ENCODE measurements around the gene EPOP. TPM values are rescaled to one million over a fixed set of nuclear protein-coding genes. Genes with fewer than 3 reads are reported as not detected.
A peak's percentile ranks its signal among the peaks of the same experiment; 100 is the strongest.

Gene EPOP
- total and polyA plus RNA-seq, 2 of the 8 experiments (the other 6 are each of a cell fraction or from before 2014, with no cell fraction given): 1.5 to 3.3 TPM

- POLR2A ChIA-PET (ENCODE audit: partially characterized antibody): interaction anchor here (2.3 to 3.0 kb wide), 2 partner anchors 33 to 110 kb away, joined by 5 to 17 read pairs; no protein-coding TSS in a partner anchor
- no peak for FAIRE-seq
- 5% methylated on average over 12 of the region's 41 CpGs; no CpG with 5 or more reads in 1 of the 2 experiments for WGBS, 2 experiments (ENCODE audit: extremely low coverage in 1 of 2, insufficient coverage in 1 of 2, insufficient read length in 1 of 2, insufficient replicate concordance in 2 of 2, low coverage in 1 of 2, low lambda C conversion rate in 2 of 2, missing lambda C conversion rate in 1 of 2)
- TF ChIP-seq BCL11A (IDR thresholded peaks at IDR 0.05; ENCODE audit: low read depth in 2 of 2, low read length in 2 of 2): no peak
- no peak for TF ChIP-seq CREB1 (IDR thresholded peaks at IDR 0.05)
- no peak for TF ChIP-seq TEAD4 (IDR thresholded peaks at IDR 0.05; ENCODE audit: low read depth, low read length)
- TF ChIP-seq RFX5 (IDR thresholded peaks at IDR 0.05; ENCODE audit: borderline replicate concordance, low read depth, low read length): no peak
- TF ChIP-seq CHD2 (IDR thresholded peaks at IDR 0.05; ENCODE audit: low read length): no peak
- no peak for TF ChIP-seq NRF1 (IDR thresholded peaks at IDR 0.05; ENCODE audit: low read depth, low read length)
- TF ChIP-seq EGR1 (IDR thresholded peaks at IDR 0.05; ENCODE audit: borderline replicate concordance, low read depth, low read length): no peak
- peak; percentile 48 for TF ChIP-seq SUZ12 (IDR thresholded peaks at IDR 0.05; ENCODE audit: low read length)
- no peak for TF ChIP-seq SAP30 (IDR thresholded peaks at IDR 0.05; ENCODE audit: insufficient read depth, insufficient replicate concordance, low read length)
- no peak for TF ChIP-seq KDM5A (IDR thresholded peaks at IDR 0.05; ENCODE audit: low read length)
- no peak for TF ChIP-seq SP2 (IDR thresholded peaks at IDR 0.05; ENCODE audit: low read length)
- no peak for TF ChIP-seq POLR2AphosphoS5 (IDR thresholded peaks at IDR 0.05; ENCODE audit: low read depth, low read length)
- no peak for TF ChIP-seq POLR2A (IDR thresholded peaks at IDR 0.05; ENCODE audit: control extremely low read depth in 1 of 2, low read depth in 2 of 2, low read length in 2 of 2)
- no peak for TF ChIP-seq JUN (IDR thresholded peaks at IDR 0.05; ENCODE audit: low read depth, low read length)
- TF ChIP-seq RAD21 (IDR thresholded peaks at IDR 0.05 in 1 of 2, conservative IDR thresholded peaks at IDR 0.05 in 1 of 2; ENCODE audit: low read depth in 2 of 2, low read length in 2 of 2): no peak; a peak in 1 of 4 replicates
- TF ChIP-seq SIX5 (IDR thresholded peaks at IDR 0.05; ENCODE audit: low read depth, low read length): no peak
Measured at GRCh38 chr17:38673707-38674013, 1.1 kb downstream of the EPOP start.

More at GRCh38 chr17:38673707-38674013, 1.1 kb downstream of the EPOP start:
- CTCF ChIA-PET (ENCODE audit: partially characterized antibody): interaction anchor here (0.5 to 29.5 kb wide), 5 partner anchors 57 to 115 kb away, joined by 3 to 795 read pairs (median 3); partner anchors contain the start of gene SRCIN1
- H3K36me3 ChIP-seq (ENCODE audit: control insufficient read depth in 2 of 4, insufficient read depth in 4 of 4, low read length in 3 of 4): no peaks in the 10 kb centered on the region; a peak in 1 of 8 replicates
- H3K23me2 ChIP-seq (ENCODE audit: low read depth, low read length): peaks cover 11% of the 10 kb centered on the region
- peaks cover 4 to 43% (median 20%) of the 10 kb centered on the region in 4 experiments for H3K4me1 ChIP-seq (replicated peaks in 1 of 4; ENCODE audit: control insufficient read depth in 3 of 4, insufficient read depth in 4 of 4, low read length in 3 of 4)
- H3K79me1 ChIP-seq (ENCODE audit: low read depth, low read length): no peaks in the 10 kb centered on the region
- H3K9ac ChIP-seq (replicated peaks in 1 of 4; ENCODE audit: extremely low read depth in 1 of 4, low read depth in 3 of 4, low read length in 3 of 4): peak overlapping the region in 1 of 4 experiments; percentile 44; a peak in 1 of 7 replicates
- no peak overlapping the region for H2BK5ac ChIP-seq (ENCODE audit: low read depth, low read length)
- H3K4me2 ChIP-seq (ENCODE audit: insufficient read depth in 1 of 2, low read depth in 2 of 2, low read length in 2 of 2): peak overlapping the region; percentile 86 to 94
- no peak overlapping the region for H3K14ac ChIP-seq (ENCODE audit: insufficient read length)
- no peak overlapping the region for H2BK15ac ChIP-seq (ENCODE audit: low read length)
- no peak overlapping the region for H3K27ac ChIP-seq (ENCODE audit: low read depth, low read length)
- no peak for DNase-seq (ENCODE audit: low read depth in 1 of 2, low spot score in 2 of 2)
- no peak overlapping the region for H2AFZ ChIP-seq (ENCODE audit: low read length)
- no peak overlapping the region for H3K56ac ChIP-seq (replicated peaks; ENCODE audit: insufficient read length, low read depth, low read length)
- H3K79me2 ChIP-seq (ENCODE audit: control insufficient read depth in 1 of 2, insufficient read depth in 2 of 2, low read length in 2 of 2): no peaks in the 10 kb centered on the region
- no peak overlapping the region for H2BK20ac ChIP-seq (ENCODE audit: low read length)
- no peak overlapping the region for H3K18ac ChIP-seq (ENCODE audit: extremely low read depth, low read length)
- no peak overlapping the region for H4K91ac ChIP-seq (replicated peaks; ENCODE audit: insufficient read length, low read length)
- H2BK120ac ChIP-seq (replicated peaks; ENCODE audit: low read depth, low read length): no peak overlapping the region
- peaks cover 46 to 82% (median 79%) of the 10 kb centered on the region in 4 experiments for H3K27me3 ChIP-seq (replicated peaks in 1 of 4; ENCODE audit: control insufficient read depth in 3 of 4, extremely low read depth in 1 of 4, insufficient read depth in 3 of 4, low read length in 3 of 4)
- no peak overlapping the region for H3K23ac ChIP-seq (ENCODE audit: insufficient read length)
- no peak overlapping the region for H3K4ac ChIP-seq (replicated peaks; ENCODE audit: insufficient read length, low read depth, low read length)
- no peak overlapping the region for H2AK5ac ChIP-seq (ENCODE audit: low read depth, low read length)
- peaks cover 0 to 10% of the 10 kb centered on the region in 2 experiments for H4K20me1 ChIP-seq (replicated peaks in 1 of 2; ENCODE audit: control insufficient read depth in 1 of 2, insufficient read depth in 2 of 2, low read length in 2 of 2)
- peak overlapping the region; percentile 45 to 71 (median 48) for H3K4me3 ChIP-seq (ENCODE audit: extremely low read depth in 1 of 4, insufficient read depth in 2 of 4, low read depth in 3 of 4, low read length in 4 of 4)
- H3K9me3 ChIP-seq (ENCODE audit: insufficient read depth in 2 of 2, low read depth in 1 of 2, low read length in 1 of 2): no peaks in the 10 kb centered on the region
- H4K8ac ChIP-seq (ENCODE audit: extremely low read depth, insufficient read depth, low read length): peak overlapping the region; percentile 60; the same call in 1 of the 2 replicates
- H4K5ac ChIP-seq (ENCODE audit: insufficient read length, low read depth, low read length): no peak overlapping the region
- no peak overlapping the region for H2BK12ac ChIP-seq (ENCODE audit: low read depth, low read length)
